Measurements from ENCODE around the gene DRC3.

Gene DRC3

GRCh38 chr17:18014006-18014405, 41.3 kb downstream of the DRC3 start:
- TF ChIP-seq ZFP3 (CRISPR knock-in tag; IDR thresholded peaks at IDR 0.05) (no peak), GLIS3 (CRISPR knock-in tag; IDR thresholded peaks at IDR 0.05) (no peak), SNAI2 (CRISPR knock-in tag; IDR thresholded peaks at IDR 0.05) (no peak), OSR1 (CRISPR knock-in tag; IDR thresholded peaks at IDR 0.05) (no peak), ZFP30 (CRISPR knock-in tag; IDR thresholded peaks at IDR 0.05) (no peak), ARNTL (CRISPR knock-in tag; IDR thresholded peaks at IDR 0.05; ENCODE audit: borderline replicate concordance, low read depth) (no peak), ZNF8 (CRISPR knock-in tag; IDR thresholded peaks at IDR 0.05) (no peak), PATZ1 (CRISPR knock-in tag; IDR thresholded peaks at IDR 0.05; ENCODE audit: borderline replicate concordance) (no peak), CREB5 (CRISPR knock-in tag; IDR thresholded peaks at IDR 0.05; ENCODE audit: low read depth) (no peak), ZNF565 (CRISPR knock-in tag; conservative IDR thresholded peaks at IDR 0.05; ENCODE audit: low read depth) (no peak), BACH2 (CRISPR knock-in tag; IDR thresholded peaks at IDR 0.05; ENCODE audit: borderline replicate concordance) (no peak), TOX (CRISPR knock-in tag; IDR thresholded peaks at IDR 0.05; ENCODE audit: borderline replicate concordance) (no peak)
- TF ChIP-seq, protein P1, sequence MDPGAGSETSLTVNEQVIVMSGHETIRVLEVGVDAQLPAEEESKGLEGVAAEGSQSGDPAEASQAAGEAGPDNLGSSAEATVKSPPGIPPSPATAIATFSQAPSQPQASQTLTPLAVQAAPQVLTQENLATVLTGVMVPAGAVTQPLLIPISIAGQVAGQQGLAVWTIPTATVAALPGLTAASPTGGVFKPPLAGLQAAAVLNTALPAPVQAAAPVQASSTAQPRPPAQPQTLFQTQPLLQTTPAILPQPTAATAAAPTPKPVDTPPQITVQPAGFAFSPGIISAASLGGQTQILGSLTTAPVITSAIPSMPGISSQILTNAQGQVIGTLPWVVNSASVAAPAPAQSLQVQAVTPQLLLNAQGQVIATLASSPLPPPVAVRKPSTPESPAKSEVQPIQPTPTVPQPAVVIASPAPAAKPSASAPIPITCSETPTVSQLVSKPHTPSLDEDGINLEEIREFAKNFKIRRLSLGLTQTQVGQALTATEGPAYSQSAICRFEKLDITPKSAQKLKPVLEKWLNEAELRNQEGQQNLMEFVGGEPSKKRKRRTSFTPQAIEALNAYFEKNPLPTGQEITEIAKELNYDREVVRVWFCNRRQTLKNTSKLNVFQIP (CRISPR knock-in tag; IDR thresholded peaks at IDR 0.05; ENCODE audit: borderline replicate concordance, low read depth), result no peak
- TF ChIP-seq, protein P2, sequence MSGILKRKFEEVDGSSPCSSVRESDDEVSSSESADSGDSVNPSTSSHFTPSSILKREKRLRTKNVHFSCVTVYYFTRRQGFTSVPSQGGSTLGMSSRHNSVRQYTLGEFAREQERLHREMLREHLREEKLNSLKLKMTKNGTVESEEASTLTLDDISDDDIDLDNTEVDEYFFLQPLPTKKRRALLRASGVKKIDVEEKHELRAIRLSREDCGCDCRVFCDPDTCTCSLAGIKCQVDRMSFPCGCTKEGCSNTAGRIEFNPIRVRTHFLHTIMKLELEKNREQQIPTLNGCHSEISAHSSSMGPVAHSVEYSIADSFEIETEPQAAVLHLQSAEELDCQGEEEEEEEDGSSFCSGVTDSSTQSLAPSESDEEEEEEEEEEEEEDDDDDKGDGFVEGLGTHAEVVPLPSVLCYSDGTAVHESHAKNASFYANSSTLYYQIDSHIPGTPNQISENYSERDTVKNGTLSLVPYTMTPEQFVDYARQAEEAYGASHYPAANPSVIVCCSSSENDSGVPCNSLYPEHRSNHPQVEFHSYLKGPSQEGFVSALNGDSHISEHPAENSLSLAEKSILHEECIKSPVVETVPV (CRISPR knock-in tag; IDR thresholded peaks at IDR 0.05), result no peak
- TF ChIP-seq, protein P3, sequence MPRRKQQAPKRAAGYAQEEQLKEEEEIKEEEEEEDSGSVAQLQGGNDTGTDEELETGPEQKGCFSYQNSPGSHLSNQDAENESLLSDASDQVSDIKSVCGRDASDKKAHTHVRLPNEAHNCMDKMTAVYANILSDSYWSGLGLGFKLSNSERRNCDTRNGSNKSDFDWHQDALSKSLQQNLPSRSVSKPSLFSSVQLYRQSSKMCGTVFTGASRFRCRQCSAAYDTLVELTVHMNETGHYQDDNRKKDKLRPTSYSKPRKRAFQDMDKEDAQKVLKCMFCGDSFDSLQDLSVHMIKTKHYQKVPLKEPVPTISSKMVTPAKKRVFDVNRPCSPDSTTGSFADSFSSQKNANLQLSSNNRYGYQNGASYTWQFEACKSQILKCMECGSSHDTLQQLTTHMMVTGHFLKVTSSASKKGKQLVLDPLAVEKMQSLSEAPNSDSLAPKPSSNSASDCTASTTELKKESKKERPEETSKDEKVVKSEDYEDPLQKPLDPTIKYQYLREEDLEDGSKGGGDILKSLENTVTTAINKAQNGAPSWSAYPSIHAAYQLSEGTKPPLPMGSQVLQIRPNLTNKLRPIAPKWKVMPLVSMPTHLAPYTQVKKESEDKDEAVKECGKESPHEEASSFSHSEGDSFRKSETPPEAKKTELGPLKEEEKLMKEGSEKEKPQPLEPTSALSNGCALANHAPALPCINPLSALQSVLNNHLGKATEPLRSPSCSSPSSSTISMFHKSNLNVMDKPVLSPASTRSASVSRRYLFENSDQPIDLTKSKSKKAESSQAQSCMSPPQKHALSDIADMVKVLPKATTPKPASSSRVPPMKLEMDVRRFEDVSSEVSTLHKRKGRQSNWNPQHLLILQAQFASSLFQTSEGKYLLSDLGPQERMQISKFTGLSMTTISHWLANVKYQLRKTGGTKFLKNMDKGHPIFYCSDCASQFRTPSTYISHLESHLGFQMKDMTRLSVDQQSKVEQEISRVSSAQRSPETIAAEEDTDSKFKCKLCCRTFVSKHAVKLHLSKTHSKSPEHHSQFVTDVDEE (CRISPR knock-in tag; IDR thresholded peaks at IDR 0.05), result no peak

DNA sequence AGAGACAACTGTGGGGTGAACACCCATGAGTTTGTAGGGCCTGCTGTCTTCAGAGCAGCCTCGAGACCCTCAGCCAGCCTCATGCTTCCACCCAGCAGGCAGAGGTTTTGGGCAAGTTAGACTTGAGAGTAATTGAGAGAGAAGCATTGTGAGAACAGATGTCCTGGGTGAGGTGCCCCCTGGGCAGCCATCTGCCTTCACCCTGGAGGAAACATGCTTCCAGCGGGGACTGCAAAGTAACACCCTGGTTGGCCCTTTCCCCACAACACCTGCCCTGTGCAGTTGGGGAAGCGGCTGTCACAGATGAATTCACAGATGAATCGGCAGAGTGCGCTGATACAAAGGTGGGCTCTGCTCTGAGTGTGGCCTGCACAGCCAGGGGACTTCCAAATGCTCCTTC, 42.9 kb downstream of the DRC3 start:
- no peak for ATAC-seq
- TF ChIP-seq, protein P3 (CRISPR knock-in tag; IDR thresholded peaks at IDR 0.05), result no peak
- TF ChIP-seq ZNF565 (CRISPR knock-in tag; conservative IDR thresholded peaks at IDR 0.05; ENCODE audit: low read depth) (no peak), TOX (CRISPR knock-in tag; IDR thresholded peaks at IDR 0.05; ENCODE audit: borderline replicate concordance) (no peak), RARB (CRISPR knock-in tag; IDR thresholded peaks at IDR 0.05) (no peak)
- TF ChIP-seq, protein P1 (CRISPR knock-in tag; IDR thresholded peaks at IDR 0.05; ENCODE audit: borderline replicate concordance, low read depth), result no peak

More at GRCh38 chr17:18014006-18014405, 41.3 kb downstream of the DRC3 start:
- no peak for ATAC-seq

Measured in SK-N-SH treated with all-trans-retinoic acid at 6 μM for 48 hours (cell line).